ENCODE measurements around the gene MCCC2. TPM values are rescaled to one million over a fixed set of nuclear protein-coding genes. Genes with fewer than 3 reads are reported as not detected.

Gene MCCC2
- polyA plus RNA-seq, 1 donor (not counting 4 experiments of a cell fraction or from before 2014, with no cell fraction given) = 52.5 TPM

DNA sequence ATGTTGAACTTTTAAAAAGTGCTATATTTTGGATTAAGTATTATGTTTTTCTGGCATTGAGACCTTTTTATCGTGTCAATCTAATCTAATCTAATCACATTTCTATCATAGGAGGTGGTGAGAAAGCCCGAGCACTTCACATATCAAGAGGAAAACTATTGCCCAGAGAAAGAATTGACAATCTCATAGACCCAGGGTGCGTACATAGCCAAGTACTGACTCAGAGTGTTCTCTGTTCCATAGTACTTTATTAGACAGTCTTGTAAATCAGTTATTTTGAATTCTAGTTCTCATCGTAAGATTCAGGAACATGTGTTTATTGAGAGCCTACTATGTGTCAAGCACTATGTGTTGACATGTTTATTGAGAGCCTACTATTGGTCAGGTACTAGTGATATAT is 9.0 kb downstream of the MCCC2 start:
- no peak overlapping the region for H3K4me2 ChIP-seq (ENCODE audit: control insufficient read depth, extremely low read depth, insufficient read depth, low read depth, low read length)
- FAIRE-seq (no peak), DNase-seq (ENCODE audit: low read depth, low spot score) (no peak)
- no peak overlapping the region for H2AFZ ChIP-seq (ENCODE audit: control insufficient read depth, low read length)
- TF ChIP-seq, protein P1, sequence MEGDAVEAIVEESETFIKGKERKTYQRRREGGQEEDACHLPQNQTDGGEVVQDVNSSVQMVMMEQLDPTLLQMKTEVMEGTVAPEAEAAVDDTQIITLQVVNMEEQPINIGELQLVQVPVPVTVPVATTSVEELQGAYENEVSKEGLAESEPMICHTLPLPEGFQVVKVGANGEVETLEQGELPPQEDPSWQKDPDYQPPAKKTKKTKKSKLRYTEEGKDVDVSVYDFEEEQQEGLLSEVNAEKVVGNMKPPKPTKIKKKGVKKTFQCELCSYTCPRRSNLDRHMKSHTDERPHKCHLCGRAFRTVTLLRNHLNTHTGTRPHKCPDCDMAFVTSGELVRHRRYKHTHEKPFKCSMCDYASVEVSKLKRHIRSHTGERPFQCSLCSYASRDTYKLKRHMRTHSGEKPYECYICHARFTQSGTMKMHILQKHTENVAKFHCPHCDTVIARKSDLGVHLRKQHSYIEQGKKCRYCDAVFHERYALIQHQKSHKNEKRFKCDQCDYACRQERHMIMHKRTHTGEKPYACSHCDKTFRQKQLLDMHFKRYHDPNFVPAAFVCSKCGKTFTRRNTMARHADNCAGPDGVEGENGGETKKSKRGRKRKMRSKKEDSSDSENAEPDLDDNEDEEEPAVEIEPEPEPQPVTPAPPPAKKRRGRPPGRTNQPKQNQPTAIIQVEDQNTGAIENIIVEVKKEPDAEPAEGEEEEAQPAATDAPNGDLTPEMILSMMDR (optimal IDR thresholded peaks at IDR 0.05 in 1 of 3, IDR thresholded peaks at IDR 0.05 in 1 of 3, conservative IDR thresholded peaks at IDR 0.05 in 1 of 3; ENCODE audit: extremely low read depth in 1 of 3, insufficient read depth in 2 of 3, low read length in 3 of 3) = no peak
- TF ChIP-seq EZH2 (IDR thresholded peaks at IDR 0.05; ENCODE audit: low read length) = no peak
- no peak overlapping the region for H3K27ac ChIP-seq (ENCODE audit: control insufficient read depth, insufficient read depth, low read length)
- no peaks in the 10 kb centered on the region for H3K9me3 ChIP-seq (ENCODE audit: control insufficient read depth, low read depth, low read length)
- no peaks in the 10 kb centered on the region for H4K20me1 ChIP-seq (ENCODE audit: control insufficient read depth, extremely low read depth, insufficient read depth, low read length)
- no peak overlapping the region for H3K4me3 ChIP-seq (ENCODE audit: control insufficient read depth in 2 of 3, extremely low read depth in 1 of 3, insufficient read depth in 2 of 3, low read depth in 1 of 3, low read length in 3 of 3)
- peaks cover 13% of the 10 kb centered on the region for H3K4me1 ChIP-seq (ENCODE audit: control insufficient read depth, extremely low read depth, insufficient read depth, low read length)
- H3K27me3 ChIP-seq (ENCODE audit: control insufficient read depth, extremely low read depth, insufficient read depth, low read length) = no peaks in the 10 kb centered on the region
- H3K9me1 ChIP-seq (ENCODE audit: control insufficient read depth, extremely low read depth, insufficient read depth, low read length) = no peaks in the 10 kb centered on the region
- dilution Hi-C loops (cut with MboI; ENCODE audit: extremely low pct_ligation_motif_present, low sequenced_read_pairs) = no loop called here
- H3K36me3 ChIP-seq (ENCODE audit: control insufficient read depth in 2 of 2, extremely low read depth in 1 of 2, insufficient read depth in 2 of 2, low read length in 2 of 2) = peaks cover 9 to 15% of the 10 kb centered on the region in 2 experiments
- H3K9ac ChIP-seq (ENCODE audit: control insufficient read depth, extremely low read depth, insufficient read depth, low read length) = no peak overlapping the region
- H3K79me2 ChIP-seq (ENCODE audit: control insufficient read depth, insufficient read depth, low read length) = peaks cover 3% of the 10 kb centered on the region

- peaks cover 21% of the 10 kb centered on the region for H3K4me1 ChIP-seq (ENCODE audit: control insufficient read depth, extremely low read depth, insufficient read depth, low read length)
- H3K4me2 ChIP-seq (ENCODE audit: control insufficient read depth, extremely low read depth, insufficient read depth, low read depth, low read length) = no peak overlapping the region
- FAIRE-seq (no peak), DNase-seq (ENCODE audit: low read depth, low spot score) (no peak)
- H4K20me1 ChIP-seq (ENCODE audit: control insufficient read depth, extremely low read depth, insufficient read depth, low read length) = no peaks in the 10 kb centered on the region
- peaks cover 9 to 15% of the 10 kb centered on the region in 2 experiments for H3K36me3 ChIP-seq (ENCODE audit: control insufficient read depth in 2 of 2, extremely low read depth in 1 of 2, insufficient read depth in 2 of 2, low read length in 2 of 2)
- dilution Hi-C loops (cut with MboI; ENCODE audit: extremely low pct_ligation_motif_present, low sequenced_read_pairs) = no loop called here
- no peaks in the 10 kb centered on the region for H3K9me1 ChIP-seq (ENCODE audit: control insufficient read depth, extremely low read depth, insufficient read depth, low read length)
- H3K27ac ChIP-seq (ENCODE audit: control insufficient read depth, insufficient read depth, low read length) = no peak overlapping the region
- H3K27me3 ChIP-seq (ENCODE audit: control insufficient read depth, extremely low read depth, insufficient read depth, low read length) = no peaks in the 10 kb centered on the region
- no peak overlapping the region for H3K4me3 ChIP-seq (ENCODE audit: control insufficient read depth in 2 of 3, extremely low read depth in 1 of 3, insufficient read depth in 2 of 3, low read depth in 1 of 3, low read length in 3 of 3)
- H3K9me3 ChIP-seq (ENCODE audit: control insufficient read depth, low read depth, low read length) = no peaks in the 10 kb centered on the region
- H3K9ac ChIP-seq (ENCODE audit: control insufficient read depth, extremely low read depth, insufficient read depth, low read length) = no peak overlapping the region
- TF ChIP-seq EZH2 (IDR thresholded peaks at IDR 0.05; ENCODE audit: low read length) = no peak
- TF ChIP-seq, protein P1 (optimal IDR thresholded peaks at IDR 0.05 in 1 of 3, IDR thresholded peaks at IDR 0.05 in 1 of 3, conservative IDR thresholded peaks at IDR 0.05 in 1 of 3; ENCODE audit: extremely low read depth in 1 of 3, insufficient read depth in 2 of 3, low read length in 3 of 3) = no peak
- peaks cover 2% of the 10 kb centered on the region for H3K79me2 ChIP-seq (ENCODE audit: control insufficient read depth, insufficient read depth, low read length)
- no peak overlapping the region for H2AFZ ChIP-seq (ENCODE audit: control insufficient read depth, low read length)
Measured at GRCh38 chr5:71597001-71597400, 9.9 kb downstream of the MCCC2 start.
